KOPT-K1 (cell line): ENCODE results near the gene PRH2.

Experiments
- H3K27ac ChIP-seq: fragments of 200-600 bp; sonication (generic); 2 replicates; pipeline ENCODE4 v1.5.1; 2016; ENCODE audit warnings: antibody characterized with exemption, mild to moderate bottlenecking, low read depth, low read length; ENCODE audit not compliant: poor library complexity, severe bottlenecking
- H3K36me3 ChIP-seq: fragments of 200-600 bp; sonication (generic); 2 replicates; pipeline ENCODE4 v1.5.1; 2017; ENCODE audit warnings: antibody characterized with exemption, mild to moderate bottlenecking, low read length, moderate library complexity; ENCODE audit not compliant: insufficient read depth
- H3K9me3 ChIP-seq: fragments of 200-600 bp; sonication (generic); 2 replicates; pipeline ENCODE4 v1.5.1; 2017; ENCODE audit warnings: antibody characterized with exemption, low read length, mild to moderate bottlenecking; ENCODE audit not compliant: insufficient read depth, poor library complexity, severe bottlenecking

The PRH2 gene

DNA sequence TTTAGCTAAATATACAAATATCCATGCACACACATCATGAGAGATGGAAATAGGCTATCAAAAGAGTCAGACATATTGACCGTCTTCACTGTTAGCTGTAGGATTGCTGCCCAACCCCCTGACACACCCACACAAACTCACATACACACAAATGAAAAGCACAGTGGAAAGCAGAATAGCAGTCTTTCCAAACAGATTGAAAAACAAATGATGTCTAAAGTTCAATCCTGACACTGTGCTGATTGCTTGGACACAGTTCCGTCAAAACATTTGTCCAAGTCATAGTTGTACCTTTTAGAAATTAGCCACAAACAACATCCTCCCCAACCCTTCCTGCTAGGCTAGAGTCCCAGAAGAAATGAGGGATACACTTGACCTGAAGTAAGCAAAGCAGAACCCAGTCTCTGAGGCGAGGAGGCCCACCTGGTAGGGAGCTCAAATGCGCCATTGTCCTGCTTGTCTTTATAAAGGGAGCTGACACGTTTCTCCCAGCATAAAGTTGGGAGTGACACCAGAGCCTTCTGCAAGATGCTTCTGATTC is at the start of gene PRH2:
Gene PRH2 (plus strand): TSS at position 491 of the 541 bp plus-strand sequence. CDS start 38 bp downstream, at position 529.
- Histone ChIP-seq H3K27ac (no peak within 1 kb of the TSS), H3K9me3 (no peaks in the 10 kb centered on the region), H3K36me3 (no peaks in the 10 kb centered on the region)

DNA sequence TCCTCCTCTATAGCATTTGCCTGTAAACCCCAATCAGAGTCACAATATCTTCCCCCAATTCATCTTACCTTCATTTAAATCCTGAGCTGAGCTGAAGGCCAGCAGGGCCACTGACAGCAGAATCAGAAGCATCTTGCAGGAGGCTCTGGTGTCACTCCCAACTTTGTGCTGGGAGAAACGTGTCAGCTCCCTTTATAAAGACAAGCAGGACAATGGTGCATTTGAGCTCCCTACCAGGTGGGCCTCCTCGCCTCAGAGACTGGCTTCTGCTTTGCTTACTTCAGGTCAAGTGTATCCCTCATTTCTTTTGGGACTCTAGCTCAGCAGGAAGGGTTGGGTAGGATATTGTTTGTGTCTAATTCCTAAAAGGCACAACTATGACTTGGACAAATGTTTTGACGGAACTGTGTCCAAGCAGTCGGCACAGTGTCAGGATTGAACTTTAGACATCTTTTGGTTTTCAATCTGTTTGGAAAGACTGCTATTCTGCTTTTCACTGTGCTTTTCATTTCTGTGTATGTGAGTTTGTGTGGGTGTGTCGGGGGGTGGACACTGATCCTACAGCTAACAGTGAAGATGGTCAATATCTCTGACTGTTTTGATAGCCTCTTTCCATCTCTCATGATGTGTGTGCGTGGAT is 44.8 kb upstream of the PRH2 start, which contains the start of gene PRH1:
Gene PRH1 (minus strand): TSS at position 170 of the 640 bp plus-strand sequence. CDS start 38 bp downstream, at position 132.
- Histone ChIP-seq H3K27ac (no peak within 1 kb of the TSS), H3K9me3 (no peaks in the 10 kb centered on the region), H3K36me3 (no peaks in the 10 kb centered on the region)

DNA sequence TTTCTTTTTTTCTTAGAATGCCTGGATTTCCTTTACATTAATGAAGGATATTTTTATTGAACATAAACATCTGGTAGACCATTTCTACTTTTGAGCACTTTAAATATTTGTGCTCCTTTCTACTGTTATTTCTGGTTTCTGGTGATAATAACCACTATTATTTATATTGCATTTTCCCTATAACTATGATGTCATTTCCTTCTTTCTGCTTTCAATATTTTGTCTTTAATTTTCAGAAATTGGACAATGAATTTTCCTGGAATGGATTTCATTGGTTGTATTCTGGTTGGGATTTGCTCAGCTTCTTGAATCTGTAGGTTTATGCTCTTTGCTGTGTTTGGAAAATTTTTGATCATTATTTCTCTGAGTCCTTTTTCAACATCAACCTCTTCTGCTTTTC is 39.8 kb upstream of the PRH2 start:
- Histone ChIP-seq H3K27ac (no peak overlapping the region), H3K36me3 (0 out of 2 replicates have a peak, but pooled peaks cover 7% of the 10 kb centered on the region), H3K9me3 (no peaks in the 10 kb centered on the region)

DNA sequence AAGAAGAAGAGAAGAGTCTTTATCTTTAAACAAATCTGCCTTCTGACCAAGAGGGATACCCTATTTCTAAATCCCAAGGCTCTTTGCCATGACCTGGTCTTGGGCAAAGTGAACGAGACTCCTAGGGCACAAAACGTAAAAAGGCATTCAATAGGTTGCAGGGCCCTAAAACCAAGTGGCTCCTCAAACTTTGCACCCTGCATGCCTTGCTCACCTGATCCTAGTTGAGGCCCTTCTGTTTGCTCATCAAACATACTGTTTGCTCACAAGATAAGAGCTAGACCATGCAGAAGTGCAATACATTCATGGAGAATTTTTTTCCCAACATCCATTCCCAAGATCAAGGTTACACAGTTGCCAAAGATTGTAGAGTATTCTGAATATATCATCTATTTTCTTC is 37.1 kb upstream of the PRH2 start:
- H3K27ac ChIP-seq = no peak overlapping the region
- H3K9me3 ChIP-seq = peaks cover under 1% of the 10 kb centered on the region
- H3K36me3 ChIP-seq = 0 out of 2 replicates have a peak, but pooled peaks cover 7% of the 10 kb centered on the region

DNA sequence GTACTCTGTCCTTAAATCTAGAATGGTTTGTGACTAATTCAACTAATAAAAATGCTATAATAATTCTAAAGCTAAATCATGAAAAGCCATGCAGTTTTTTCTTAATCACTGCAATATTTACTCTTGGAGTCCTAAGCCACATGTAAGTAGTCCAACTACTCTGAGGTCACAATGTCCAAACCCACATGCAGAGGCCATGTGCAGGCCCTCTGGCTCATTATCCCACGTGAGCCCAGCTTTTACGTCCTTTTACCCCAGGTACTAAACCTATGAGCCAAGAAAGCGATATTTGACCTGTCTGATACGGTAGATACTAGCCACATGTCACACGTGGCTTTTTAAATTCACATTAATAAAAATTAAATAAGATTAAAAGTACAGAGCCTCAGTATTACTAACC is 32.2 kb upstream of the PRH2 start:
- Histone ChIP-seq H3K27ac (no peak overlapping the region), H3K9me3 (peaks cover 36% of the 10 kb centered on the region)

DNA sequence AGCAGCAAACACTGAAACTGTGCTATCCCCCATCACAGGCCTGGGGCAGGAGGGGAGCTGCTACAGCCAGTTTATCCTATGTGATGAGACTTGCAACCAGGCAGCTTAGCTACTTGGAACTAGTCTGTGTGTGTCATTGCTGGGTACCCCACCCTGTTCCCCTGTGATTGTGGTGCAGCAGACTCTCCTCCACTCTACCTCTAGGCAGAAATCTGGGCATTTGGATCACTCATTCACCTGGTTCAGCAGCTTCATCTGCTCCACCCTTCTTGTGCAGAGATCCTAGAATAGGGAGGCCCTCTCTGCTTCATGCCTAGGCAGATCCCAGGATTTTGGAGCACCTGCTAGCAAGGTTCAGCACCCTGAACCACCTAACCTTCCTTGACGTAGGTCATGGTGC is 28.5 kb upstream of the PRH2 start:
- H3K36me3 ChIP-seq = peaks cover 4% of the 10 kb centered on the region; the same call in 1 of the 2 replicates
- peaks cover 70% of the 10 kb centered on the region for H3K9me3 ChIP-seq
- no peak overlapping the region for H3K27ac ChIP-seq

More for the DNA sequence above, 32.2 kb upstream of the PRH2 start:
- no peaks in the 10 kb centered on the region for H3K36me3 ChIP-seq

DNA sequence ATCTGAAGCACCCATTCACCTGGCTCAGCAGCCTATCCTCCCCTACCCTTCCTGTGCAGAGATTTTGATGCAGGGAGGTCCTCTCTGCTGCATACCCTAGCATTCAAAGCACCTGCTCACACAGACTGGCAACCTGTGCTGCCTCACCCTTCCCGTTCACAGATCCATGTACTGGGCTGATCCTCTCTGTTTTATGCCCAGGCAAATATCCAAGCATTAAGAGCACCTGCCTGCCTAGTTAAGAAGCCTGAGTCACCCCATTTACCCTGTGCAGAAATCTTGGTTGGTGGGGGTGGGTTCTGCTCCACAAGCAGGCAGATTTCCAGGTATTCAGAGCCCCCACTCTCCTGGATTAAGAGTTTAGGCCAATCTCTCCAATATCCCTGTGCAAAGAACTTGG is 28.1 kb upstream of the PRH2 start:
- H3K9me3 ChIP-seq = peaks cover 75% of the 10 kb centered on the region
- peaks cover 4% of the 10 kb centered on the region; the same call in 1 of the 2 replicates for H3K36me3 ChIP-seq
- H3K27ac ChIP-seq = no peak overlapping the region

DNA sequence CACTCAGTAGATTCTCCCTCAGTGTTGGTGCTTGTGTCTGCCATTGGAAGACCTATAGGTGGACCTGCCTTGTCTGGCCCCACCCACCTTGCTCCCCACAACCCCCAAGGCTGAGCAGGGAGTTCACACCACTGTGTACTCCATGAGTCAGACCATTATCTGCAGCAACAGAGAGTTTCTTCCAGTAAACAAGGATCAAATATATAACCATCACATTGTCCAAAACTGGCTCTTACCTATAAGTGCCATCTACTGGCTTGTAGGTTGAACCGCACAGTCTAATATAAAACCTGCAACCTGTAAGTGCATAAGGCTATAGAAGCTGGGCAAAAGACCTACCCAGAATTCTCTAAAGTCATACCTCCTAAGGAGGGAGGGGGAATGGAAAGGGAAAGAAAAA is 27.6 kb upstream of the PRH2 start:
- peaks cover 75% of the 10 kb centered on the region for H3K9me3 ChIP-seq
- peaks cover 4% of the 10 kb centered on the region; the same call in 1 of the 2 replicates for H3K36me3 ChIP-seq
- no peak overlapping the region for H3K27ac ChIP-seq

DNA sequence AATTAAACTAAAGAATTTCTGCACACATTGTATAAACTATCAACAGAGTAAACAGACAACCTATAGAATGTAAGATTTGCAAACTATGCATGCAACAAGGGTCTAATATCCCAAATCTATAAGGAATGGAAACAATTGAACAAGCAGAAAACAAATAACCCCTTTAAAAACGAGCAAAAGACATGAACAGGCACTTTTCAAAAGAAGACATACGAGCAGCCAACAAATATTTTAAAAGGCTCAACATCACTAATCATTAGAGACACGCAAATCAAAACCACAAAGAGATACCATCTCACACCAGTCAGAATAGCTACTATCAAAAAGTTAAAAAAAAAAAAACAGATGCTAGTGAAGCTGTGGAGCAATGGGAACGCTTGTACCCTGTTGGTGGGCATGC is 24.4 kb upstream of the PRH2 start:
- peaks cover 4% of the 10 kb centered on the region; the same call in 1 of the 2 replicates for H3K36me3 ChIP-seq
- no peak overlapping the region for H3K27ac ChIP-seq
- H3K9me3 ChIP-seq = peaks cover 56% of the 10 kb centered on the region

DNA sequence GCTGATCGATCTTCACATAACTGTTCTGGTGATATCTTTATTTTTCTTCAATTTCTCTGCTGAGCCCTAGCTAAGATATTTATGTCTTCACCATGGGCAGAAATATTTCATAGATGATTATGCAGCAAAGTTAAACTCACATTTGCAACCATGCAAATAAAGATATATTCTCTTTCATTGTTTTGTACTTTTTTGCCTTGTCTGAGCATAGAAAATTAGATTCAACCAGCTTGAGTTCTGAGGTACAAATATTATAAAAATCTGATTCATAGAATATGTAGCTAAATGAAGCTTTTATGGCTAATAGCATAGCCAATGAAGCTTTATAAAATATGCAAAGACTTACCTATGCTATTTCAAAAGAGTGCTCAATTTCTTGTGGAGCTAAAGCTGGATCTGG is 19.6 kb upstream of the PRH2 start, which contains the start of gene TAS2R13:
Gene TAS2R13 (minus strand): TSS at position 101 of the 400 bp plus-strand sequence. CDS start 264 bp downstream, outside the sequence.
- Histone ChIP-seq H3K27ac (no peak within 1 kb of the TSS), H3K9me3 (peaks cover 16% of the 10 kb centered on the region), H3K36me3 (no peaks in the 10 kb centered on the region; the same call in 1 of the 2 replicates)

DNA sequence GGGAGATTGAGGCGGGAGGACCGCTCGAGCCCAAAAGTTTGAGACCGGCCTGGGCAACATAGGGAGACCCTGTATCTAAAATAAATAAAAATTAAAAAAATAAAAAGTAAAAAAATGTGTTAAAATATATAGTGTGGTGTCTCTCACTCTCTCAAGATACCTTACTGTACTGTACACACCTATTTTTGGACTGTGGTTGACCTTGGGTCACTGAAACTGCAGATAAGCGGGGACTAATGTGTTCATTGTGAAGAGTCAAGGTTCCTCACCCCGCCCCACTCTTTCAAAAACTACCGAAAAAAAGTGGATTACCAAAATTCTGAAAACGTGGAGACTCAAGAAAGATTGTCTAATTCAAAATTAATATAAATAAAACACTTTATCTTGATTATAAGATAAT is 18.7 kb upstream of the PRH2 start:
- H3K36me3 ChIP-seq = no peaks in the 10 kb centered on the region; the same call in 1 of the 2 replicates
- H3K27ac ChIP-seq = no peak overlapping the region

DNA sequence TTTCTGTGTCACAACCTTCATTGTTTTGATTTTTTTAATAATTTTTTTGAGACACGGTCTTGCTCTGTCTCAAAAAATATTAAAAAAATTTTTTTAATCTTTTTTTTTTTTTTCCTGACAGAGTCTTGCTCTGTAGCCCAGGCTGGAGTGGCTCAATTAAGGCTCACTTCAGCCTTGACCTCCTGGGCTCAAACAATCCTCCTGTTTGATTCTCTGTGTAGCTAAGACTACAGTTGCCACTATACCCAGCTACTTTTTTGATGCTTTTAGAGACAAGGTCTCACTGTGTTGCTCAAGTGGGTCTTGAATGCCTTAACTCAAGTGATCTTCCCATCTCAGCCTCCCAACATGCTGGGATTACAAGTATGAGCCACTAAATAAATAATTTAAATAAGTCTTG is 9.2 kb upstream of the PRH2 start:
- Histone ChIP-seq H3K27ac (no peak overlapping the region), H3K36me3 (no peaks in the 10 kb centered on the region), H3K9me3 (no peaks in the 10 kb centered on the region)

More for the DNA sequence above, 18.7 kb upstream of the PRH2 start:
- H3K9me3 ChIP-seq = peaks cover 6% of the 10 kb centered on the region

DNA sequence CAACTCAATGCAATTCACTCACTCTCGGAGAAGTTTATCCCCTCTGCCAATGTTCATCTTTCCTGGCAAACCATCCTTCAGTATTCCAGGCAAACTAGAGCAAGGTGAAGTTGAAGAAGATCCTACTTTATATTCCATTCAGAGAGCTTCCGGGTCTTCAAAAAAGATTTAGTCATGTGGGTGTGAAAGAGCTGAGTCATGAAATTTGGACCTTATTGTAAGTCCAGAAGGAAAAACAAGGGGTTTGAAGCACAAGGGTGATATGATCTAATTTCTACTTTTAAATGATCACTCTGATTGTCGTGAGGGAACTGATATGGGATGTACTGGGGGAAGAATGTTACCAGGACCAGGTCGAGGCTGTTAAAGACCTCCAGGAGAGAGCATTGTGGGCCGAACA is 2.8 kb upstream of the PRH2 start:
- no peaks in the 10 kb centered on the region for H3K36me3 ChIP-seq
- H3K9me3 ChIP-seq = no peaks in the 10 kb centered on the region
- H3K27ac ChIP-seq = no peak overlapping the region

DNA sequence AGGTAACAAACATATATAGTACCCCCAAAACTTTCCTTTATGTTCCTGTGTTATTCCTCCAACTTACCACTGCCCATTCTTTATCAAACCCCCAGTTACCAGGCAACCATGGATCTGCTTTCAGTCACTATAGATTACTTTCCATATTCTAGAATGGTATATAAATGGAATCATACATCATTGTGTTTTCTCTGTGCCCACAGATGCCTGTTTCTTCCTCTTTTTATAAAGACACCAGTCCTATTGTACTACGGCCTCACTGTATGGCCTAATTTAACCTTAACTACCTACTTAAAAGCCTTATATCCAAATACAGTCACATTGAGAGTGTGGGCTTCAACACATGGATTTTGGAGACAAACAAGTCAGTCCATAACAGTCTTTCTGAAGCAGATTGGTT is 7.5 kb downstream of the PRH2 start:
- Histone ChIP-seq H3K36me3 (no peaks in the 10 kb centered on the region), H3K27ac (no peak overlapping the region), H3K9me3 (no peaks in the 10 kb centered on the region)

DNA sequence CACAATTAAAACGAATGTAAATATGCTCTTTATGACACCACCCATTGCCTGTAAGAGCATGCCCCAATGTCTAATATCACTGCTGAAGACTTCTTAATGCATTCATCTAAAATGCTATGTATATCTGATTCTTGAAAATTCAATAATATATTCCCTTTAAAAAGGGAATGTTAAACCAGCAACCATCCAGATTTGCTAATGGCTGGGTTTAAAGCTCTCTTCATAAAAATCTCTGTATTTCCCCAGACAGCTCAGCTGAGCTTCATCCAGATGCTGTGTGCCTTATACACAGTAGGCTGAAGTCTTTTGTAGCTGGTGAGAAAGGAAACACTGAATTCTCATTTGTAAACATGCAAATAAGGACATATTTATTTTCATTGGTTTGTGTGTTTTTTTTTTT is 10.1 kb downstream of the PRH2 start, which contains the start of gene TAS2R14:
Gene TAS2R14 (minus strand): TSS at position 101 of the 400 bp plus-strand sequence. CDS start 56 bp downstream, at position 45.
- Histone ChIP-seq H3K9me3 (peaks cover 6% of the 10 kb centered on the region), H3K27ac (no peak within 1 kb of the TSS), H3K36me3 (no peaks in the 10 kb centered on the region)
